ENCODE results near the gene MRTFB.
"Not testable (repeated sequence)": the region's sequence is repeated elsewhere in the genome, so short reads cannot be mapped to it uniquely, and the experiment has no call there.

Gene MRTFB

DNA sequence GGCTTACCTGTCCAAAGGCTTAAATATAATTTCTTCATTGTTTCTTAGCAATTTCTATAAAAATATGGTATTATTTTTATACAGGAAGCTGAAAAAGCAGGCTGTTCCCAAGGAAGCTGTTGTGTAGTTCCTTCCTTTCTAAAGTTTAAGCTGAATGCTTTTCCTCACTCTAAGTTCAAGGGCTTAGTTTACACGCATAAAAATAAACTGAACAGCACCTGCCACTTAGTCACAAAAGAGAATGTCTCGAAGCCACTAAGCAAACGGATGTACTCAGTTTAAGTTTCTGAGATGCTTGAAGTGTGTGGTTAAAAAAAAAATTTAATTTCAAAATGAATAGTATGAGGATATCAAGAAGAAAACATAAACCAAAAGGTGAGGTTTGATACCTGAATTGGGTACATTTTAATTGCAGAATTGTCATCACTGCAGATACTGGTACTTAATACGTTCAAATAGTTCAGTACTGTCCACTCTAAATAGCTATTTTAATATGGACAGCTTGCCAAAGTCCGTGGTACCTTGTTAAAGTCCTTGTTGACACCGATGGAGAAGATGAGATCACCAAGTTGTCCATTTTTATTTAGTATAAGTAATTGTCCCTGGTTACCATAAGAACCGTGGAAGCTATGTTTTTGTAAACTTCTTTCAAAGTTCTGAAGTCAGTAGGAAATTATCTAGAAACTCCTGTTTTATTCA is 38.1 kb downstream of the MRTFB start:
- no peak for DNase-seq

DNA sequence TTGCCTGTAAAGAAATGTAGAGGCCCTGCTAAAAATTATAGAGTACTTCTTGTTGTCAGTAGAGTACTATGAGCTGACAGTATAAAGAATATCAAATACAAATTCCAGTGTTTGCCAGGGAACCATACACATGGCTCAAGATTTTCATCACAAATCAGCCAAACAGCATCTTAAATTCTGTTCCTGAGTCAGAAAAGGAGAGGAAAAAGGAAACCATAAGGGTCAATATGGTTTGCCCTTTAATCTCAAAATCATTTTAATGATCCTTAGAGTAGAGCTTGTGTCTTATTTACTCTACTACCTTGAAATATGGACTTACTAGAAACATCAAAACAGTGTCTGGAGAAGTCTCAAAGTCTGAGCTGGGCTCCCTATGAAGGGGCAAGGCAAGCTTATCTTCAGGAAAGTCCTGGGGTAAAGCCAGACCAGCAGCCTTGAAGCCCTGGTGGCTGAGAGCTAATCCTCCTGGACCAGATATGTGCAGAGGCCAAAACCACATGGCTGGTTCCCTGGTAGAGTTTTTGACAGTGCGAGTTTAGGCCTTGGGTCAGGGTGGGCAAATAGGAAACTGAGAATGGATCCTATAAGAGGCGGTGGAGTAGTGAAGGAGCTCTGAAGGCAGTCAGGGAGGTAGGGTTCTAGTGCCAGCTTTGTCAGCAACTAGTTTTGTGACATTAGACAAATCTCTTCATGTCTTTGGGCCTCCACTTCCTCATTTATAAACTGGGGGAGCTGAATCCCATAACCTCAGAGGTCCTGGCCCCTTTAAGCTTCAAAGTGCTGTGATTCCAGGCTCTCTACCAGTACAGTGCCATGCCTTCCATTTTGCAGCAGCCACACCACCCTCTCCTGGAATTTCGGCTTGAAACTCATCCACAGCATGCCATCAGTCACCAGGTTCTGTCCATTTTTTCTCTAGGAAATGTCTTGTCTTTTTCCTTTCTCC is 38.9 kb downstream of the MRTFB start:
- DNase-seq, result no peak

DNA sequence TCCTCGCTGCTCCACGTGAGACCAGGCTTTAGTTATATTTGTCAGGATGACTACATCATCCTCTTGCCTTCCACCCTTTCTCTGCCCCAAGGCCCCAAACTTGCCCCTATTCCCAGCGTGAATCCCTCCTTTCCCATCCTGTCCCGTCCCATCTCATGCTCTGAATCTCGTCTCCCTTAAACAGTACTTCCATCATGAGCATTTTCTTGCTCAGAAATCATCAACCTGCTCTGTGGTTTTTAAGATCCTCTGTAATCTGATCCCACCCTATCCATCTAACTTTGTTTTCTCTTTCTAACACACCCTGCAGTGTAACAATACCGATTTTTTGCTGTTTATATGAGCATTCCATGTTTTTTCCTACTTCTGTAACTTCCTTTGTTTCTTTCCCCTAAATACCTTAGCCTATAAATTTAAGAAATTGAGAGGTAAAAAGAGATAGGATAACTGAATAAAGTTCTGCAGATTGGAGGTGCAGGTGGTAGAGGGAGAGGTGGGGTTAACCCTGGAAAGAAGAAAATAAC is 39.7 kb downstream of the MRTFB start:
- DNase-seq, result no peak

DNA sequence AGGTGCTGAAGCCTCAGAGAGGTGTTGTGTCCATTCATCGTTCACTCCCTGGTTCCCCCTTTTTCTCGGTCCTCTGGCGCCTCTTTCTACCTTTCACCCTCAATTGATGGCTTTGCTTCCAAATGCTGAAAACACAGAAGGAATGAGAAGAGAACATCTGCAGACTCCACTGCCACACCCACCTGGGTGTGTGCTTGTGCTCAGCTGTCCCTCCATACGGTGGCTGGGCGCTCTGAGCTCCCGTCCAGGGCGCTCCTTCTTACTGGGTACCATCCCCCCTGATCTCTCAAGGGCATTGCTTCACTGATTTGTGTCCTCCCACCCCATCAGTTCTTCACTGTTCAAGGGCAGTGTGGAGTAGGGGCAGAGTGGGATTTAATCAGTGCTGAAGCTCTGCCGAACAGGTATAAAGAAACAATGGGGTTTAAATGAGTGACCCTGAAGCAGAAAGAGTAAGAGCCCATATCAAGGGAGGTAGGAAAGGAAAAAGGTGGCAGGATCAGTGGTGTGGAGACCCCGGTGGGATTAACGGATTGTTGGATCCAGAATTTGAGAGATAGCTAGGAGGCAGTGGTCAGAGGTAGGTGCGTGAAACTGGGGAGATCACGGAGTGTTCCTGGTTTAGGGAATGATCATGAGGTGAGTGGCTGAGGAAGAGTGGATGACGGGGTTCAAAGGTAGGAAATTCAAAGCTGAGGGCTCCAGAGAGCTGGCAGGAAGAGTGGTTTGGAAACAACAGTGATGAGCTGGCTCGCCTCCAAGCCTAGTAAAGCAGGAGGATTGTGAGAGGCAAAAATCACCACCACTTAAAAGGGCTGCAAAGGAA is 40.8 kb downstream of the MRTFB start:
- DNase-seq, result peak; percentile 55

DNA sequence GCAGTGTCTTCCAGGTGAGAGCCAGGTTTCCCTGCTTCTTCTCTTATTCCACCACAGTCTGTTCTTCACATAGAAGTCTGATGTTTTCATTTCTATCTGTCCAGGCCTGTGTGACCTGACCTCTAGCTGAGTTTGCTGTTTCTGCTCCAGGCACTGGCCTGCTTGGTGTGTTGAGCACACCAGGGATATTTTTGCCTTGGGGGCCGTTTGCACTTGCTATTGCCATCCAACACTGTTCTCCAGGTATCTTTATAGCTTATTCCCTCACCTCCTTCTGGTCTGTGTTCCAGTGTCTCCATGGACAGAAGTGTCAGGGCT is 41.4 kb downstream of the MRTFB start:
- no peak for DNase-seq

DNA sequence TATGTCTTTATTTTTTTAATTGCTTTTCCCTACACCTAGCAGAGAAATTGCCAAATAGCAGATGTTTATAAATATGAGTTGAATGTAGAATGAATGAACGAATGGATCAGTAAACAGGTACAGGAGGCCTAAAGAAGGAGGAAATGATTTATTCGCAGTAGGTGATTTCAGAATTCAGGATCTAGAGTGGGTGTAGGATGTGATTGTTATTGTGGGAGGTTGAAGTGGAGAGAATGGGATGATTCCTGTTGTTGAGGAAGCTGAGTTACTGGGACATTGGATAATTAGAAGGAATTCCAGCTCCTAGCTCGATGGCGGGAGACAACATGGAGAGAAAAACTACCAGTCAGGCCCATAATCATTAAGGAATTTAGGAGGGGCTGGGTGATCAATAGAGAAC is 42.2 kb downstream of the MRTFB start:
- DNase-seq, result no peak

DNA sequence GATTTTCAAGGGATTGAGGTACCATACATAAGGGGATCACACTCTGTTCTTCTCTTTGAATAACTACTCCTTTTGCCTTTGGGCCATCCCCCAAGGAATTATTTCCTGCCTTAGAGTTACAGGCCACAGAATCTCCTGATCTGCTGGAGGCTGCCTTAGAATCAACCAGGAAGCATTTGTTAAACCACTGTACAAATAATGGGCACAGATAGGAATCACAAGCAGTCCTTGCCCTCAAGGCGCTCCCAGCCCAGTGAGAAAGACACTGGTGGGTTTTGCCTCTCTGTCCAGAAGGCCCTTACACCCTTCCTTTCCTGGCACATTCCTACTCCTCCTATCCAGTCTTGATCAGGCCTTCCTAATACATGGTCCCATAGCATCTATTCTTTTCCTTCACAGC is 45.9 kb downstream of the MRTFB start:
- no peak for DNase-seq

DNA sequence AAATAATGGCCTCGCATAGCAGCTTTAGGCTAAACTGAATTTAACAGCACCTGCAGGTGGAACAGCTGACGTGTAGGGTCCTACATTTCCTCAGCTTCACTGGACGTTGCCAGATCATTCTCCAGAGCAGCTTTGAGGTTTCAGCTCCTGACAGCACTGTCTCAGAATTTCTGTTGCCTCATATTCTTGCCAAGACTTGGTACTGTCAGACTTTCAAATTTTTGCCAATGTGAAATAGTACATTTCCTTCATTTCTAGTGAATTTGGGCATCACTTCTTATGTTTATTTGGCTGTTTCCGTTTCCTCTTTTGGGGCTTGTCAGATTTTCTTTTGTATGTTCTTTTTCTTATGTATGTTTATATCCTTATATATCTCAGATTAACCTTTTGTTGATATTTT is 48.7 kb downstream of the MRTFB start:
- DNase-seq, result no peak

DNA sequence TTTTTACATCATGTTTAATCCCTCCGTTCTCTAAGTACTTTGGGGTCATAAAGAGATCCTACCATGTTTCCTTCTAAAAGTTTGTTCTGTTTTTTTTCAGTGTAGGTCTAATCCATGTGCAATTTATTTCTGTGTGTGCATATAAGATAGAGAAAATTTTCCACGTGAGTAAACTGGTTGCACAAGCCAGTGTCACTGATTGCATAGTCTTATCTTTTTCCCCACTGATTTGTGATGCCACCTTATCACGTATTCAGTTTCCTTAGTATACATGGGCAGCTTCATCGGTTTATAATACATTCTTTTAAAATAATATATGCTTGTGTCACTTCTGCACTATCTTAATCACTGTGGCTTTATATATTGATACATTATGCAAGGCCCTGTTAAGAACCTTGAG is 49.2 kb downstream of the MRTFB start:
- no peak for DNase-seq

DNA sequence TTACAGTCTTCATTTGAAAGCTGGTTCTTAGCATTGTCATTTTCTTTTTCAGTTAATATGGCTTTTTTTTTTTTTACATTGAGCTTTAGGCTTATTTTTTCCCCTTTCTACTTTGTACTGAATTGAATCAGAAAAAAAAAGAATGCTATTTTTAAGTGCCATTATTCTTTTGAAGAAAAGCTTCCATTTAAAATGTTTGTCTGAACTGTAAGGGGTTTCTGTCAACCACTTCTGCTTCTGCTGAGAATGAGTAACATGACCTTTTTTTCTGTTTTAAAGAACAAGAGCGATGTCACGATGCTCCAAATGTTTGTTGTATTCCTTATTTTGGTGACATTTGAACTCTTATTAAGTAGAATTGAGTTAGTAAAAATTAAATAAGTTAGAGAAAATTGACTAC is 50.0 kb downstream of the MRTFB start:
- no peak for DNase-seq

DNA sequence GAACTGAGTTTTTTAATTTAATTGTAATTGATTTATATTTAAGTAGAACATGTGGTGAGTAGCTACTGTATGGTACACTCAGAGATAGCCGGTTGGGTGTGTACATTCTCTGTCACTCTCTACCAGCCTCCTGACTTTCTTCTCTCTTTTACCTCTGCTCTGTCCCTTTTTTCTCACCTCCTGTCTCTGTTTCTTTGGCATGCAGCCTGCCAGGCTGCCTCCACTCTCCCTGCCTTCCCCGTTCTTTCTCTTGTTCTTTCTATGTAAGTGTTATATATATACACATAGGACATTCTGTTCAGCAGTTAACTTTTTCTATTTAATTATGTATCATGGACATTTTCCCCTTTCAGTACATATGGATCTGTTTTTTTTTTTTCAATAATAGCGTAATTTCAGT is 50.8 kb downstream of the MRTFB start:
- no peak for DNase-seq

DNA sequence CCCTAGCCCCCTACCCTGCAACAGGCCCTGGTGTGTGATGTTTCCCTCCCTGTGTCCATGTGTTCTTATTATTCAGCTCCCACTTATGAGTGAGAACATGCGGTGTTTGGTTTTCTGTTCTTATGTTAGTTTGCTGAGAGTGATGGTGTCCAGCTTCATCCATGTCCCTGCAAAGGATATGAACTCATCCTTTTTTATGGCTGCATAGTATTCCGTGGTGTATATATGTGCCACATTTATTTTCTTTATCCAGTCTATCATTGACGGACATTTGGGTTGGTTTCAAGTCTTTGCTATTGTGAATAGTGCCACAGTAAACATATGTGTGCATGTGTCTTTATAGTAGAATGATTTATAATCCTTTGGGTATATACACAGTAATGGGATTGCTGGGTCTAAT is 51.3 kb downstream of the MRTFB start:
- DNase-seq, result not testable (repeated sequence)

DNA sequence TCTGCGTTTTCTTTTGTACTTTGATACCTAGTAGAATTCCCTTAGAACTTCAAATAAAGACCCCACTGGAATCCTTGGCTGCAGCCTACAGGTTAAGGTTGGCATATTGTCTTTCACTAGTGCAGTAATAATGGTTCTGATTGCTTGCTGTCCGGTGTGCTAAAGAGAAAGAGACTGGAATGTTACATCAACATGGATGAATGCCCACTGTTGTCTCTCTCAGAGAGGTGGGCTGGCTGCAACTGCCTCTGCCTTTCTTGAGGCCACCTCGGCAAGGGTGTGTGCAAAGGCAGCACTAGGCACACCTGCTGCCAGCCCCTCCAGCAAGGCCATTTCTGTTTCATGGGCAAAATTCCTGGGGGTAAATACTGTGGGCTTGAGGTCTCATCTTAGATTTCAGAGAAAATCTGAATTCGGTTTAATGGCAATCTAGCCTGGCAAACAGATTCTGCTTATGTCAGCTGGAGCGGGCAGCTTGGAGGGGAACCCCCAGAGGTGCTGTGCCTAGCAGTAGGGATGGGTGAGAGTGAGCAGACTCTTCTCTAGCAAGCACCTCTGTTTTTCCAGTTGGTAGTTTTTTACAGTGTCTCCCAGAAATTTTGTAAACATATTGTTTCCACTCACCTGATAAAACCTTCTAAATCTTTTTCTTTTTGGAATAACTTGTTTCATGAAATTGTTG is 54.0 kb downstream of the MRTFB start:
- DNase-seq, result no peak

DNA sequence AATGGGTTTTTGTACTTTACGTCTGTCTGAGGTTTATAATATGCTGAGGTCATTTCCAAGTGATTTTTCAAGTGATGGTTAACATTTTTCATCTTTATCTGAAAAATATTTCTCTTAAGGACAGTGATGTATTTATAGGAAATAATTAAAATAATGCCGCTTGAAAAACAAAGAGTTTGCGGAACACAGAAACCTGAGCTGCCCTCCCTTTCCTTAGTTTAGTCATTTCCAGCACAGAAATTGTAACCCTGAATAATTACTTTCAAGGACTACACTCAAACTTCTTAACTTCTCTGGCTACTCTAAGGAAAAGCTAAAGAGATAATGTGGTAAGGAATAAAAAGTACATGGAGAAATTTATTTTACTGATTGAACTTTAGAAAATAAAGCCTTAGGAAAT is 54.6 kb downstream of the MRTFB start:
- DNase-seq, result no peak

DNA sequence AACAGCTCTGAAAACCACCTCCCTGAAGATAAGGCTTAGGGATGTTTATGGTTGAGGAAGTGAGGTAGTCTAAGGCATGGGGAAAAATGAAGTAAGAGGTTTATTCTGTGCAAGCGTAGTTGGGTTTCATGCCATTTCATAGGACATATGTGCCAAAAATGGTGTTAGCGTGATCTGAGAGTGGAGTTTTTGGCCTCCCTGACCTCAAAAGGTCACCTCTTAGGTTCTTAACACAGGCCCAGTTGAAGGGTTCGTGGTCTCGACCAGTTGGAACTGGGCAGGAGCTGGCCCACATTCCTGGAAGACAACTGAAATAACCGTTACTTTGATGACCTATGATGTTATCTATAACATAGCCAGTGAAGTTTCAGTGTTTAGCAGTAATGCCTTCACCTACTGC is 57.0 kb downstream of the MRTFB start:
- no peak for DNase-seq

DNA sequence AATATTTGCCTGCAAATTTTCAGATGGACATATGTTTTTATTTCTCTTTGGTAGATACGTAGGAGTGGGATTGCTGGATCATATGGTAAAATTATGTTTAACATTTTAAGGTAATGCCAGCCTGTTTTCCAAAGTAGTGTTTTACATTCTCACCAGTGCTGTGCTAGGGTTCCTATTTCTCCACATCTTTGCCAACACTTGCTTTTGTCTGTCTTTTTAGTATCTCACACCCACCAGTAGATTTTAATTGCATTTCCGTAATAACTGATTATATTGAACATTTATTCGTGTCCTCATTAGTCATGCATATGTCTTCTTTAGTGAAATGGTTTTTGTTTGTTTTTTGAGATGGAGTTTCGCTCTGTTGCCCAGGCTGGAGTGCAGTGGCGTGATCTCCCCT is 58.4 kb downstream of the MRTFB start:
- DNase-seq, result no peak

DNA sequence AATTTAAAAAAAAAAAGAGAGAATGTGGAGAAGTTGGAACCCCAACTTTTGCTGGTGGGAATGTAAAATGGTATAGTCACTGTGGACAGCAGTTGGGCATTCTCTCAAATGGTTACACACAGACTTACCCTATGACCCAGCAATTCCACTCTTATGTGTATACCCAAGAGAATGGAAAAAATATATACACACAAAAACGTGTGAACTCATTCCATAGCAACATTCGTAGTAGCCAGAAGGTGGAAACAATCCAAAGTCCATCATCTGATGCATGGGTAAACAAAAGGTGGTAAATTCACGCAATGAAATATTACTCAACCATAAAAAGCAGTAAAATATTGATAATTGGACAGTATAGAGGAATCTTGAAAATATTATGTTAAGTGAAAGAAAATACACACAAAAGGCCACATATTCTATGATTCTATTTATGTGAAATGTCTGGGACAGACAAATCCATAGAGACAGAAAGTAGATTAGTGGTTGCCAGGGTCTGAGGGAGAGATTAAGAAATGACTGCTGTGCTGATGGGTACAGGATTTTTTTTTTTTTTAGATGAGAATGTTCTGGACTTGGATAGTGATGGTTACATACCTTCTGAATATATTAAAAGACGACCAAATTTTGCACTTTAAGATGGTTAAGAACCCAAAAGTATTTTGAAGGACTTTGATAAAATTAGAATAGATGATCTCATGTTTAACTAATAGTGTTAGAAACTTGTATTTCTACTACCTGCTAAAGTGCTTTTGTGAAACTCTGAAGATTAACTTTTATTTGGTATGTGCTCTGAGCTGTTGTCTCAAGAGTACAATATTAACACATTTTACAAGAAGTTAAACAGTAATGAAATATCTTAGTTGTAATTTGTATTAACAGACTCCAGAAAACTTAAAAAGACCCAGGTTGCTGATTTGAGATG is 60.9 kb downstream of the MRTFB start:
- no peak for DNase-seq

DNA sequence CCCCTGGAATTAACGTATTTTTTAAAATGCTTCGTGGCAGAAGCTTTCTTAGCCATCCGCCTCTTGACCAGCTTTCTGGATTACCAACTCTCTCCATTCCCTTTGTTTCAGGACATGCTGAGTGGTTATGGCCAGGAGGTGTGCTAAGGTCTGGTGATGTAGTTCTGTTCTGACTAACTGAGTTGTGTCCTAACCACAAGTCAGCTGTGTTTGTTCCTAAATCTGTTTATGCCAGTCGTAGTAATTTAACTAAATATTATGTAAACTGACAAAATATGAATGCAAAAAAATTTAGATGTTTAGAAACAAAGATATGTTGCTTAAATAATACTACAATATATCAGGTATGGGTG is 61.6 kb downstream of the MRTFB start:
- no peak for DNase-seq

DNA sequence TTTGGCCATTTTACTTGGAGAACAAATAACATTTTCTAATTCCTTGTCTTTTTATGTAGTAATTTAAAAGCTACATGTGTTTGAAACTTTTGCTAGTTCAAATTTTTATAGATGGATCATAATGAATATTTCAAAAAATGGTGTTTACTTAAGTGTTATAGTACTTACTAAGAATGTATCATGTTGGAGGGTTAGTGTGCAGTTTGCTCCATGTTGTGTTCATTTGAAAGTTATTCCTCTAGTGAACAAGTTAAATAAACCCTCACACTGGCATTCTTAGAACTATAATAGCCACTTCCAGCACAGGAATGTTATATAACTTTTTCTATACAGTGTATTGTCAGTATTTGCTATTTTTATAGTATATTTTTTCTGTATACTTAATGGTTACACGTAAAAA is 62.8 kb downstream of the MRTFB start:
- DNase-seq, result no peak

DNA sequence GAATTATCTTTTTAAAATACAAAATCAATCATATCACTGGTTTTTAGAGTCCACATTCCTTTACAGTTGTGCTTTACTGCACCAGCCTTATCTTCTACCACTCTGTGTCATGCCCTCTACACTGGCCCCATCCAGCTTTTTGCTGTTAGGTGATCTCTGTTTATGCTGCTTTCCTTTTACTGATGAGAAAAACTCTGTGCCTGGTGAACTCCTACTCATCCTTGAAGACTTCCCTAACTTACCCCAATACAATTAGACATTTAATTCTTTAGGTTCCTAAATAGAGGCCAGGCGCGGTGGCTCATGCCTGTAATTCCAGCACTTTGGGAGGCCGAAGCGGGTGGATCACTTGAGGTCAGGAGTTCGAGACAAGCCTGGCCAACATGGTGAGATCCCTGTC is 64.6 kb downstream of the MRTFB start:
- no peak for DNase-seq

DNA sequence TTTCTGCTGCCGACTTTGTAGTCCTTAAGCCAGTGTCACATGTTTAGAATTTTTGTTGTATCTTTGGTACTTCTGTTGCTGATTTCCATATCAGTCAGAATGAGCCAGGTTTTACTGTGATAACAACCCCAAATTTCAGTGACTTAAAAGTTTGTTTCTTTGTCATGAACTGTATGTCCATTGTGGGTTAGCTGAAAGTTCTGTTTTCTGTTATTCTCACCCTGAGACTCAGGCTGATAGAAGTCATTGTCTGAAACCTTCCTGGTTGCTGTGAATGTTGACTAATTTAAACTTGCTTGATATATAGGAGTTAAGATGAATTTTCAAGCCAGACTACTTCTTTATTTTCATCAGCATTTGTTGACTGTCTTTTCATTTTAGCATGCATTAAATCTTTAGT is 68.8 kb downstream of the MRTFB start:
- no peak for DNase-seq

DNA sequence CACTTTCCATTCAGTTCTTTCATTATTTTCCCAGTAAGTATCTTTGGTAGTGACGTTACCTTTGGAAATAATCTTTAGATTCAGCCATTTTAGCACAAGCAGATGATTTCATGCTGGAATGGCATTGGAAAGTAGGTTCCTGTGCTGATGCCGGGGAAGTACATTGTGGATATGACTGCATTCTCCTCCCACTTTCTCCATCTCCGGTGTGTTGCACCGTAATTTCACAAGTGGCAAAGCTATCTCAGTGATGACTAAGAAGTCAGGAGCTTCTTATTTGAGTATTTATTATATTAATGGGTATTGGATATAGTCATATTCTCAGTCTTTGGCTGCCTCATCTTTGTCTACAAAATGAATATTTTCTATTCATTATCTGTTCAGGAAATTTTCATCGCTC is 69.8 kb downstream of the MRTFB start:
- DNase-seq, result no peak
